H1 (cell line): ENCODE measurements around the gene UBE2O. TPM values are rescaled to one million over a fixed set of nuclear protein-coding genes. Genes with fewer than 3 reads are reported as not detected.

Experiments used
- BCL11A ChIP-seq, 2 experiments: IDR thresholded peaks; one replicate each; pipeline ENCODE4 v1.6.1; 2011; ENCODE audit warnings: low read depth in 2 of 2, low read length in 2 of 2, mild to moderate bottlenecking in 2 of 2
- CTBP2 ChIP-seq: IDR thresholded peaks from 2 replicates; pipeline ENCODE4 v1.7.0; 2011; ENCODE audit warnings: borderline replicate concordance, mild to moderate bottlenecking, moderate library complexity, mixed read lengths, low read length; ENCODE audit not compliant: insufficient read depth, insufficient read length
- EP300 ChIP-seq, 2 experiments: IDR thresholded peaks; 1 replicate in 1 of 2; 2 replicates in 1 of 2; pipeline ENCODE4 v1.6.1; 2011 to 2012; ENCODE audit warnings: low read depth in 2 of 2, low read length in 2 of 2, mild to moderate bottlenecking in 2 of 2, borderline replicate concordance in 1 of 2, inconsistent platforms in 1 of 2, moderate library complexity in 1 of 2
- SP1 ChIP-seq: IDR thresholded peaks from 2 replicates; pipeline ENCODE4 v1.6.1; 2011; ENCODE audit warnings: low read depth, low read length
- SRF ChIP-seq: IDR thresholded peaks from 2 replicates; pipeline ENCODE4 v1.6.1; 2011; ENCODE audit warnings: mild to moderate bottlenecking, low read depth, low read length, moderate library complexity
- TAF7 ChIP-seq: optimal IDR thresholded peaks from 2 replicates; pipeline ENCODE3; 2011; ENCODE audit warnings: low read depth, mild to moderate bottlenecking, inconsistent platforms, low read length, moderate library complexity, borderline replicate concordance
- TBP ChIP-seq: IDR thresholded peaks from 2 replicates; pipeline ENCODE4 v1.6.1; 2011; ENCODE audit warnings: low read depth, low read length, improper control_type of control experiment
- polyA plus RNA-seq, 7 experiments: library from polyadenylated mRNA; depleted of rRNA in 3 of 7; stranded (reverse) in 5 of 7; unstranded in 2 of 7; fragments of >200 nt in 5 of 7; fragments of 200-250 nt in 2 of 7; gene quantifications; 1 replicate in 5 of 7; 2 replicates in 1 of 7; 4 replicates in 1 of 7; pipeline versions ENCODE4 v1.2.1 to v1.2.3, GENCODE V29; 2011 to 2013; ENCODE audit warnings: missing spikeins in 2 of 7, mixed read lengths in 2 of 7
- total RNA-seq: library from RNA; stranded (reverse); fragmentation: NEBNext Ultra II Directional; extraction: Animal tissue kit (Norgen Biotek cat#: 25700); gene quantifications from 2 replicates; pipeline ENCODE4 v1.2.1, GENCODE V29; 2021

The UBE2O gene
- total and polyA plus RNA-seq, 2 of the 8 experiments (the other 6 are each of a cell fraction or from before 2014, with no cell fraction given) = 24.4 to 63.0 TPM

GRCh38 chr17:76487451-76488192 is 34.7 kb upstream of the UBE2O start (continued):
- TF ChIP-seq TAF7 (no peak), SRF (no peak), CTBP2 (no peak), SP1 (no peak), TBP (no peak), EP300 (IDR thresholded peaks at IDR 0.05; ENCODE audit: borderline replicate concordance in 1 of 2, low read depth in 2 of 2, low read length in 2 of 2) (no peak), BCL11A (IDR thresholded peaks at IDR 0.05; ENCODE audit: low read depth in 2 of 2, low read length in 2 of 2) (no peak)
